GM12865 (cell line): ENCODE data around the gene RIOX2.

Experiments used
- DNase-seq: peaks from one replicate; pipeline ENCODE4 v3.0.0; 2010; ENCODE audit warnings: low read depth
- H3K4me3 ChIP-seq: 2 replicates; pipeline ENCODE4 v1.5.1; 2011; ENCODE audit warnings: mild to moderate bottlenecking, low read depth, low read length, control low read depth
- CTCF ChIP-seq: IDR thresholded peaks from 2 replicates; pipeline ENCODE4 v1.5.1; 2011; ENCODE audit warnings: low read length, control low read depth, low read depth, inconsistent platforms; ENCODE audit not compliant: insufficient read depth; ENCODE audit errors: missing control alignments

Gene RIOX2

GRCh38 chr3:97999994-98000393 is 27.8 kb upstream of the RIOX2 start:
- no peak overlapping the region for H3K4me3 ChIP-seq
- no peak for DNase-seq
- TF ChIP-seq CTCF = no peak

- DNase-seq = no peak
- no peak for TF ChIP-seq CTCF
- H3K4me3 ChIP-seq = no peak overlapping the region
These were observed 26.9 kb upstream of the RIOX2 start for GRCh38 chr3:97999103-97999502.

GRCh38 chr3:97996988-97997387 is 24.8 kb upstream of the RIOX2 start:
- DNase-seq = no peak
- H3K4me3 ChIP-seq = no peak overlapping the region
- no peak for TF ChIP-seq CTCF

GRCh38 chr3:97994328-97994945 is 22.2 kb upstream of the RIOX2 start:
- no peak for TF ChIP-seq CTCF
- H3K4me3 ChIP-seq = no peak overlapping the region
- DNase-seq = no peak

GRCh38 chr3:97993526-97993925 is 21.3 kb upstream of the RIOX2 start:
- H3K4me3 ChIP-seq = no peak overlapping the region
- DNase-seq = no peak
- no peak for TF ChIP-seq CTCF

- TF ChIP-seq CTCF = no peak
- no peak overlapping the region for H3K4me3 ChIP-seq
- DNase-seq = no peak
These were observed 20.4 kb upstream of the RIOX2 start for GRCh38 chr3:97992547-97993173.

GRCh38 chr3:97991293-97991682 is 19.1 kb upstream of the RIOX2 start:
- TF ChIP-seq CTCF = no peak

More at GRCh38 chr3:97991293-97991682, 19.1 kb upstream of the RIOX2 start:
- no peak overlapping the region for H3K4me3 ChIP-seq
- DNase-seq = no peak
